ENCODE results near the gene C9orf78.
A peak's percentile ranks its signal among the peaks of the same experiment; 100 is the strongest.

Gene C9orf78

GRCh38 chr9:129839324-129840023, 4.4 kb upstream of the C9orf78 start:
- no peak for DNase-seq

GRCh38 chr9:129838707-129839259, 3.7 kb upstream of the C9orf78 start:
- no peak for DNase-seq

- DNase-seq, result peak; percentile 33
Observed at GRCh38 chr9:129836311-129837007, 1.4 kb upstream of the C9orf78 start.

- DNase-seq, result no peak
Observed at GRCh38 chr9:129835860-129836223, 767 bp upstream of the C9orf78 start.

- DNase-seq, result peak; percentile 41
Observed at GRCh38 chr9:129834489-129835127, 467 bp downstream of the C9orf78 start.

- DNase-seq, result no peak
Observed at GRCh38 chr9:129832982-129833381, 2.1 kb downstream of the C9orf78 start.

- no peak for DNase-seq
Observed at GRCh38 chr9:129828969-129829368, 6.1 kb downstream of the C9orf78 start.

- DNase-seq, result no peak
Observed at GRCh38 chr9:129828051-129828450, 7.0 kb downstream of the C9orf78 start.

- no peak for DNase-seq
Observed at GRCh38 chr9:129826759-129827158, 8.3 kb downstream of the C9orf78 start.

GRCh38 chr9:129826344-129826743, 8.7 kb downstream of the C9orf78 start:
- DNase-seq, result no peak

- peak; percentile 88 for DNase-seq
Observed at GRCh38 chr9:129823935-129824601, 11.0 kb downstream of the C9orf78 start, which contains the start of gene TOR1A. TSS of gene TOR1A (minus strand) at chr9:129824136. CDS start at chr9:129824085, 51 bp downstream.

- DNase-seq, result no peak
Observed at GRCh38 chr9:129823542-129823934, 11.5 kb downstream of the C9orf78 start.

GRCh38 chr9:129822898-129823541, 12.1 kb downstream of the C9orf78 start:
- no peak for DNase-seq

- no peak for DNase-seq
Observed at GRCh38 chr9:129816501-129817435, 18.3 kb downstream of the C9orf78 start.

- DNase-seq, result no peak
Observed at GRCh38 chr9:129815278-129815677, 19.8 kb downstream of the C9orf78 start.

GRCh38 chr9:129814432-129815223, 20.4 kb downstream of the C9orf78 start:
- no peak for DNase-seq

GRCh38 chr9:129813661-129814060, 21.4 kb downstream of the C9orf78 start:
- no peak for DNase-seq

GRCh38 chr9:129812385-129812784, 22.7 kb downstream of the C9orf78 start:
- no peak for DNase-seq

GRCh38 chr9:129811967-129812363, 23.1 kb downstream of the C9orf78 start:
- DNase-seq, result no peak

GRCh38 chr9:129810788-129811187, 24.3 kb downstream of the C9orf78 start:
- no peak for DNase-seq

GRCh38 chr9:129810116-129810515, 25.0 kb downstream of the C9orf78 start:
- DNase-seq, result no peak
